ENCODE measurements around the gene CDX4.
"Not testable (repeated sequence)": the region's sequence is repeated elsewhere in the genome, so short reads cannot be mapped to it uniquely, and the experiment has no call there.

CDX4 gene

GRCh38 chrX:73490661-73491060 lies 43.8 kb downstream of the CDX4 start:
- no peak overlapping the region for H2AFZ ChIP-seq (ENCODE audit: low read length)
- H3K79me2 ChIP-seq (ENCODE audit: insufficient read depth, low read length): no peaks in the 10 kb centered on the region
- no peak overlapping the region for H3K9ac ChIP-seq (ENCODE audit: low read depth, low read length, poor library complexity, severe bottlenecking)
- no peak for TF ChIP-seq CTCF (conservative IDR thresholded peaks at IDR 0.05; ENCODE audit: low read length)
- TF ChIP-seq EZH2phosphoT487 (IDR thresholded peaks at IDR 0.05; ENCODE audit: borderline replicate concordance): no peak
- H3K4me1 ChIP-seq (ENCODE audit: insufficient read depth, low read length, poor library complexity, severe bottlenecking): no peaks in the 10 kb centered on the region
- no peaks in the 10 kb centered on the region for H3K27me3 ChIP-seq (ENCODE audit: insufficient read depth, low read length, poor library complexity, severe bottlenecking)
- H3K4me3 ChIP-seq (ENCODE audit: low read length, poor library complexity, severe bottlenecking): no peak overlapping the region
- no peaks in the 10 kb centered on the region for H3K9me2 ChIP-seq (replicated peaks; ENCODE audit: low read depth, low read length)
- H3K4me2 ChIP-seq (ENCODE audit: low read depth, low read length, poor library complexity, severe bottlenecking): no peak overlapping the region
- H3K36me3 ChIP-seq (ENCODE audit: insufficient read depth, low read length): no peaks in the 10 kb centered on the region
- H3F3A ChIP-seq (ENCODE audit: low read depth): no peaks in the 10 kb centered on the region
- H3K9me3 ChIP-seq (ENCODE audit: insufficient read depth, low read depth, low read length): no peaks in the 10 kb centered on the region
- no peaks in the 10 kb centered on the region for H4K20me1 ChIP-seq (ENCODE audit: insufficient read depth, low read length, poor library complexity, severe bottlenecking)

- H3K27me3 ChIP-seq (ENCODE audit: insufficient read depth, low read length, poor library complexity, severe bottlenecking): not testable (repeated sequence)
Measured at GRCh38 chrX:73492178-73492577, 45.3 kb downstream of the CDX4 start.

More at GRCh38 chrX:73492178-73492577, 45.3 kb downstream of the CDX4 start:
- not testable (repeated sequence) for H3F3A ChIP-seq (ENCODE audit: low read depth); H3K9me3 ChIP-seq (ENCODE audit: insufficient read depth, low read depth, low read length); H3K4me2 ChIP-seq (ENCODE audit: low read depth, low read length, poor library complexity, severe bottlenecking); H2AFZ ChIP-seq (ENCODE audit: low read length); H3K4me1 ChIP-seq (ENCODE audit: insufficient read depth, low read length, poor library complexity, severe bottlenecking); H3K36me3 ChIP-seq (ENCODE audit: insufficient read depth, low read length); H3K9me2 ChIP-seq (replicated peaks; ENCODE audit: low read depth, low read length); H3K79me2 ChIP-seq (ENCODE audit: insufficient read depth, low read length); H4K20me1 ChIP-seq (ENCODE audit: insufficient read depth, low read length, poor library complexity, severe bottlenecking); H3K4me3 ChIP-seq (ENCODE audit: low read length, poor library complexity, severe bottlenecking); H3K9ac ChIP-seq (ENCODE audit: low read depth, low read length, poor library complexity, severe bottlenecking)

All from Loucy (cell line).